B cell (primary cell): ENCODE results near the gene EFHD2. TPM values are rescaled to one million over a fixed set of nuclear protein-coding genes. Genes with fewer than 3 reads are reported as not detected.

Experiments used
- ATAC-seq: fragments of 200-7000 bp; cut with Tn5 transposase; one replicate; pipeline ENCODE4 v1.10.0; 2021; ENCODE audit warnings: low read depth, mild to moderate bottlenecking, moderate number of reproducible peaks, moderate library complexity
- CTCF ChIA-PET: fragments of 350-600 bp; sonication (Branson Sonifier 250); formaldehyde crosslinking; loops from one replicate; lab custom pipeline; 2021; ENCODE audit warnings: antibody characterized with exemption, inconsistent platforms; lab: Charles Lee
- POLR2A ChIA-PET: fragments of 350-600 bp; sonication (Branson Sonifier 250); formaldehyde crosslinking; loops from one replicate; lab custom pipeline; 2021; ENCODE audit warnings: antibody characterized with exemption; lab: Charles Lee
- DNase-seq: peaks from one replicate; pipeline ENCODE4 v3.0.0; 2013
- H2AFZ ChIP-seq: 2 replicates; pipeline ENCODE4 v1.6.1; 2012; ENCODE audit warnings: mild to moderate bottlenecking, low read depth, low read length; ENCODE audit not compliant: insufficient read depth, poor library complexity, severe bottlenecking
- H3K27ac ChIP-seq, 2 donors: 1 replicate in 1 of 2; 2 replicates in 1 of 2; pipeline ENCODE4 v1.5.1; 2012 to 2013; ENCODE audit warnings: low read length in 2 of 2, mild to moderate bottlenecking in 2 of 2, moderate library complexity in 1 of 2
- H3K27me3 ChIP-seq, 4 experiments: fragments of 200-600 bp in 1 of 4; sonication (generic) in 1 of 4; replicated peaks in 1 of 4; 1 replicate in 2 of 4; 2 replicates in 2 of 4; pipeline versions ENCODE4 v1.6.1 to v1.7.0; 2013 to 2016; ENCODE audit warnings: low read length in 3 of 4, mild to moderate bottlenecking in 2 of 4, mixed read lengths in 1 of 4, moderate library complexity in 1 of 4; ENCODE audit not compliant: insufficient read depth in 4 of 4, control insufficient read depth in 3 of 4; ENCODE audit errors: control extremely low read depth in 1 of 4
- H3K36me3 ChIP-seq, 2 experiments: replicated peaks in 1 of 2; 1 replicate in 1 of 2; 2 replicates in 1 of 2; pipeline versions ENCODE4 v1.6.1 to v1.7.1; 2013; ENCODE audit warnings: low read length in 1 of 2; ENCODE audit not compliant: insufficient read depth in 2 of 2, control insufficient read depth in 1 of 2; ENCODE audit errors: control extremely low read depth in 1 of 2, extremely low read depth in 1 of 2
- H3K4me1 ChIP-seq, 2 donors: fragments of 200-600 bp in 1 of 2; sonication (generic) in 1 of 2; 1 replicate in 1 of 2; 2 replicates in 1 of 2; pipeline versions ENCODE4 v1.5.1 to v1.6.1; 2013 to 2017; ENCODE audit warnings: low read length in 2 of 2; ENCODE audit not compliant: control insufficient read depth in 2 of 2, insufficient read depth in 2 of 2
- H3K4me2 ChIP-seq: replicated peaks from 2 replicates; pipeline ENCODE3; 2012; ENCODE audit warnings: mild to moderate bottlenecking, low read depth, low read length; ENCODE audit not compliant: poor library complexity, severe bottlenecking
- H3K4me3 ChIP-seq, 5 experiments: fragments of 200-600 bp in 1 of 5; sonication (generic) in 1 of 5; 1 replicate in 3 of 5; 2 replicates in 2 of 5; pipeline versions ENCODE4 v1.5.1 to v1.7.0; 2011 to 2016; ENCODE audit warnings: low read length in 4 of 5, mild to moderate bottlenecking in 4 of 5, low read depth in 2 of 5, control low read depth in 1 of 5, moderate library complexity in 1 of 5; ENCODE audit not compliant: insufficient read depth in 1 of 5; ENCODE audit errors: control extremely low read depth in 1 of 5, extremely low read depth in 1 of 5
- H3K79me2 ChIP-seq: fragments of 200-600 bp; sonication (generic); one replicate; pipeline ENCODE4 v1.6.0; 2016; ENCODE audit warnings: low read length; ENCODE audit not compliant: control insufficient read depth, insufficient read depth
- H3K9ac ChIP-seq: fragments of 200-600 bp; sonication (generic); 2 replicates; pipeline ENCODE4 v1.6.1; 2017; ENCODE audit warnings: mild to moderate bottlenecking, low read length, moderate library complexity
- H3K9me3 ChIP-seq, 3 donors: one replicate each; pipeline versions ENCODE4 v1.6.1 to v1.7.1; 2013; ENCODE audit warnings: low read length in 2 of 3; ENCODE audit not compliant: control insufficient read depth in 2 of 3, insufficient read depth in 1 of 3; ENCODE audit errors: control extremely low read depth in 1 of 3
- H4K20me1 ChIP-seq: 2 replicates; pipeline ENCODE4 v1.6.0; 2012; ENCODE audit warnings: mild to moderate bottlenecking, low read length; ENCODE audit not compliant: insufficient read depth, control insufficient read depth, poor library complexity, severe bottlenecking
- H3K27ac Mint-ChIP-seq: one replicate; pipeline ENCODE4 v1.8.0; 2021; ENCODE audit warnings: mixed read lengths
- H3K27me3 Mint-ChIP-seq: one replicate; pipeline ENCODE4 v1.8.0; 2021; ENCODE audit warnings: mixed read lengths
- H3K4me1 Mint-ChIP-seq: one replicate; pipeline ENCODE4 v1.8.0; 2021; ENCODE audit warnings: mixed read lengths
- H3K4me3 Mint-ChIP-seq: one replicate; pipeline ENCODE4 v1.8.0; 2021; ENCODE audit warnings: mixed read lengths
- H3K9me3 Mint-ChIP-seq: one replicate; pipeline ENCODE4 v1.8.0; 2022; ENCODE audit warnings: mixed read lengths; ENCODE audit not compliant: insufficient read depth
- CTCF ChIP-seq: fragments of 200-600 bp; IDR thresholded peaks from one replicate; pipeline ENCODE4 v1.8.0; 2022; ENCODE audit warnings: antibody characterized with exemption, mild to moderate bottlenecking
- EZH2 ChIP-seq: IDR thresholded peaks from 2 replicates; pipeline ENCODE4 v1.6.1; 2012; ENCODE audit warnings: borderline replicate concordance, low read depth, mild to moderate bottlenecking, moderate library complexity, low read length; ENCODE audit not compliant: insufficient read depth, poor library complexity, severe bottlenecking
- WGBS: methylation state at CpG from one replicate; pipeline ENCODE4 v1.1.5; 2013; ENCODE audit warnings: missing lambda C conversion rate; ENCODE audit not compliant: insufficient coverage; 5-methylcytosine and 5-hydroxymethylcytosine counted together
- intact Hi-C: fragments of 100-400 bp; cut with micrococcal nuclease; formaldehyde crosslinking; loops from one replicate; pipeline ENCODE4 v1.10.0; 2022
- polyA plus RNA-seq: library from polyadenylated mRNA; depleted of rRNA; stranded (reverse); fragments of >200 nt; gene quantifications from 2 replicates; pipeline ENCODE4 v1.2.3, GENCODE V29; 2012
- total RNA-seq, 2 donors: library from RNA; stranded (reverse); fragments of 120-200 nt in 1 of 2; gene quantifications; 1 replicate in 1 of 2; 2 replicates in 1 of 2; pipeline versions ENCODE4 v1.2.3 to v1.2.4, GENCODE V29; 2013 to 2022

Gene EFHD2
- total and polyA plus RNA-seq, 2 donors (not counting 1 experiment from before 2014, with no cell fraction given): 39.3 to 67.2 TPM

GRCh38 chr1:15448877-15449462 lies 39.3 kb downstream of the EFHD2 start:
- Histone ChIP-seq H3K4me1 (no peaks in the 10 kb centered on the region), H2AFZ (no peak overlapping the region), H3K4me3 (no peak overlapping the region), H3K9me3 (peaks cover 0 to 3% (median 0%) of the 10 kb centered on the region in 3 donors), H3K9ac (no peak overlapping the region), H3K79me2 (no peaks in the 10 kb centered on the region), H3K4me2 (no peak overlapping the region), H3K27me3 (peaks cover 0 to 16% (median 4%) of the 10 kb centered on the region in 4 experiments), H3K36me3 (no peaks in the 10 kb centered on the region), H3K27ac (no peak overlapping the region), H4K20me1 (no peaks in the 10 kb centered on the region)
- WGBS: 93% methylated on average over 2 of the region's 3 CpGs
- Mint-ChIP-seq H3K4me3 (no peak overlapping the region), H3K9me3 (peaks cover 3% of the 10 kb centered on the region), H3K27me3 (peaks cover 32% of the 10 kb centered on the region), H3K4me1 (no peaks in the 10 kb centered on the region), H3K27ac (no peak overlapping the region)
- ChIA-PET CTCF (interaction anchor here (1.0 kb wide), 1 partner anchor 124 kb away, joined by 3 read pairs; no protein-coding TSS in a partner anchor), POLR2A (no interaction called here)
- intact Hi-C loops: no loop called here
- TF ChIP-seq CTCF (no peak), EZH2 (no peak)
- no peak for DNase-seq
- no peak for ATAC-seq

- Histone ChIP-seq H3K79me2 (no peaks in the 10 kb centered on the region), H3K36me3 (no peaks in the 10 kb centered on the region), H3K9me3 (peaks cover 0 to 3% (median 0%) of the 10 kb centered on the region in 3 donors), H3K4me2 (no peak overlapping the region), H2AFZ (no peak overlapping the region), H3K9ac (no peak overlapping the region), H3K4me3 (no peak overlapping the region), H3K4me1 (no peaks in the 10 kb centered on the region), H3K27me3 (peaks cover 0 to 16% (median 4%) of the 10 kb centered on the region in 4 experiments), H3K27ac (no peak overlapping the region), H4K20me1 (no peaks in the 10 kb centered on the region)
- DNase-seq: no peak
- Mint-ChIP-seq H3K9me3 (peaks cover 3% of the 10 kb centered on the region), H3K4me1 (no peaks in the 10 kb centered on the region), H3K4me3 (no peak overlapping the region), H3K27ac (no peak overlapping the region), H3K27me3 (peaks cover 32% of the 10 kb centered on the region)
- WGBS: 52% methylated on average over 3 of the region's 3 CpGs
- CTCF ChIA-PET: no interaction called here
- ATAC-seq: no peak
- POLR2A ChIA-PET: no interaction called here
- TF ChIP-seq EZH2: no peak
- no peak for TF ChIP-seq CTCF
- intact Hi-C loops: no loop called here
These were observed 39.9 kb downstream of the EFHD2 start for GRCh38 chr1:15449567-15449966.
